H9 (cell line): ENCODE data around the gene CCDC12. TPM values are rescaled to one million over a fixed set of nuclear protein-coding genes. Genes with fewer than 3 reads are reported as not detected.

Experiments
- DNase-seq: peaks from one replicate; pipeline ENCODE4 v3.0.0-alpha.2; 2017
- H2AFZ ChIP-seq: one replicate; pipeline ENCODE4 v1.6.1; 2013; ENCODE audit warnings: mild to moderate bottlenecking, low read length, control low read depth, moderate library complexity
- H2AK5ac ChIP-seq: 2 replicates; pipeline ENCODE4 v1.6.1; 2013; ENCODE audit warnings: low read length, control low read depth, mixed read lengths; ENCODE audit not compliant: insufficient read length
- H2BK120ac ChIP-seq: one replicate; pipeline ENCODE4 v1.6.1; 2013; ENCODE audit warnings: low read depth, mild to moderate bottlenecking, low read length, control low read depth, inconsistent platforms; ENCODE audit not compliant: poor library complexity, severe bottlenecking
- H2BK12ac ChIP-seq: 2 replicates; pipeline ENCODE4 v1.6.1; 2013; ENCODE audit warnings: low read length, control low read depth, mixed read lengths, low read depth; ENCODE audit not compliant: insufficient read length
- H2BK15ac ChIP-seq: 2 replicates; pipeline ENCODE4 v1.6.1; 2013; ENCODE audit warnings: low read depth, low read length, control low read depth
- H2BK20ac ChIP-seq: one replicate; pipeline ENCODE4 v1.6.1; 2013; ENCODE audit warnings: low read depth, mild to moderate bottlenecking, low read length, control low read depth, inconsistent platforms; ENCODE audit not compliant: poor library complexity, severe bottlenecking
- H2BK5ac ChIP-seq: 2 replicates; pipeline ENCODE4 v1.6.1; 2013; ENCODE audit warnings: low read length, control low read depth, mixed read lengths; ENCODE audit not compliant: insufficient read length
- H3K14ac ChIP-seq: 2 replicates; pipeline ENCODE4 v1.6.1; 2013; ENCODE audit warnings: low read length, control low read depth; ENCODE audit not compliant: insufficient read depth
- H3K18ac ChIP-seq: 2 replicates; pipeline ENCODE4 v1.6.1; 2013; ENCODE audit warnings: low read depth, mild to moderate bottlenecking, mixed read lengths, low read length, control low read depth; ENCODE audit not compliant: insufficient read length
- H3K23ac ChIP-seq: 2 replicates; pipeline ENCODE4 v1.6.1; 2013; ENCODE audit warnings: low read length, control low read depth, mixed read lengths, low read depth; ENCODE audit not compliant: insufficient read length
- H3K23me2 ChIP-seq: 2 replicates; pipeline ENCODE4 v1.6.1; 2013; ENCODE audit warnings: low read depth, mild to moderate bottlenecking, mixed read lengths, low read length, control low read depth; ENCODE audit not compliant: insufficient read length, poor library complexity, severe bottlenecking
- H3K27ac ChIP-seq: 2 replicates; pipeline ENCODE4 v1.5.1; 2013; ENCODE audit warnings: low read length, control low read depth, mixed read lengths, low read depth; ENCODE audit not compliant: insufficient read length
- H3K27me3 ChIP-seq: 2 replicates; pipeline ENCODE4 v1.6.1; 2013; ENCODE audit warnings: low read length, control low read depth, inconsistent platforms; ENCODE audit not compliant: insufficient read depth
- H3K4ac ChIP-seq: 2 replicates; pipeline ENCODE4 v1.6.1; 2013; ENCODE audit warnings: low read depth, mild to moderate bottlenecking, control low read depth, inconsistent platforms, low read length, moderate library complexity
- H3K4me1 ChIP-seq: 2 replicates; pipeline ENCODE4 v1.6.1; 2013; ENCODE audit warnings: low read length, control low read depth, inconsistent platforms; ENCODE audit not compliant: insufficient read depth
- H3K4me2 ChIP-seq: 2 replicates; pipeline ENCODE4 v1.6.1; 2013; ENCODE audit warnings: low read length, control low read depth, mixed read lengths; ENCODE audit not compliant: insufficient read length, insufficient read depth
- H3K56ac ChIP-seq: 2 replicates; pipeline ENCODE4 v1.6.1; 2013; ENCODE audit warnings: low read depth, mild to moderate bottlenecking, mixed read lengths, low read length, control low read depth; ENCODE audit not compliant: insufficient read length
- H3K79me1 ChIP-seq: 2 replicates; pipeline ENCODE4 v1.6.1; 2013; ENCODE audit warnings: low read depth, mild to moderate bottlenecking, moderate library complexity, low read length, control low read depth, inconsistent platforms; ENCODE audit not compliant: insufficient read depth, poor library complexity, severe bottlenecking
- H3K79me2 ChIP-seq: 2 replicates; pipeline ENCODE4 v1.6.1; 2013; ENCODE audit warnings: low read length, control low read depth, inconsistent platforms; ENCODE audit not compliant: insufficient read depth
- H3K9ac ChIP-seq: 2 replicates; pipeline ENCODE4 v1.6.1; 2013; ENCODE audit warnings: low read length, control low read depth, mixed read lengths; ENCODE audit not compliant: insufficient read length; ENCODE audit errors: extremely low read depth
- H3K9me3 ChIP-seq: one replicate; pipeline ENCODE4 v1.6.1; 2013; ENCODE audit warnings: low read depth, low read length, inconsistent platforms; ENCODE audit not compliant: control insufficient read depth
- H3T11ph ChIP-seq: one replicate; pipeline ENCODE4 v1.6.1; 2013; ENCODE audit warnings: mild to moderate bottlenecking, low read length, control low read depth, inconsistent platforms
- H4K20me1 ChIP-seq: one replicate; pipeline ENCODE4 v1.6.1; 2013; ENCODE audit not compliant: control insufficient read depth, insufficient read length, insufficient read depth
- H4K5ac ChIP-seq: 2 replicates; pipeline ENCODE4 v1.6.1; 2013; ENCODE audit warnings: low read depth, mild to moderate bottlenecking, mixed read lengths, low read length, control low read depth; ENCODE audit not compliant: insufficient read length
- H4K8ac ChIP-seq: replicated peaks from 2 replicates; pipeline ENCODE4 v1.6.1; 2013; ENCODE audit warnings: low read length, control low read depth, mixed read lengths, low read depth; ENCODE audit not compliant: insufficient read length
- H4K91ac ChIP-seq: 2 replicates; pipeline ENCODE4 v1.6.1; 2013; ENCODE audit warnings: low read depth, mild to moderate bottlenecking, moderate library complexity, mixed read lengths, low read length, control low read depth; ENCODE audit not compliant: insufficient read length
- H3K27ac Mint-ChIP-seq, 3 experiments: 2 replicates in 2 of 3; 3 replicates in 1 of 3; pipeline ENCODE4 v1.8.0; 2020 to 2021; ENCODE audit warnings: mixed read lengths in 3 of 3, mild to moderate bottlenecking in 1 of 3, moderate library complexity in 1 of 3
- H3K27me3 Mint-ChIP-seq: 2 replicates; pipeline ENCODE4 v1.8.0; 2021; ENCODE audit warnings: low read depth, mild to moderate bottlenecking, moderate library complexity, mixed read lengths
- H3K36me3 Mint-ChIP-seq, 3 experiments: 2 replicates in 2 of 3; 3 replicates in 1 of 3; pipeline ENCODE4 v1.8.0; 2020 to 2021; ENCODE audit warnings: low read depth in 3 of 3, mixed read lengths in 3 of 3; ENCODE audit not compliant: insufficient read depth in 1 of 3
- H3K4me1 Mint-ChIP-seq, 2 experiments: 2 replicates each; pipeline ENCODE4 v1.8.0; 2020; ENCODE audit warnings: mixed read lengths in 2 of 2
- H3K4me3 Mint-ChIP-seq, 2 experiments: 2 replicates in 1 of 2; 3 replicates in 1 of 2; pipeline ENCODE4 v1.8.0; 2020 to 2021; ENCODE audit warnings: mild to moderate bottlenecking in 2 of 2, mixed read lengths in 2 of 2, moderate library complexity in 1 of 2
- H3K9me3 Mint-ChIP-seq, 2 experiments: 2 replicates in 1 of 2; 3 replicates in 1 of 2; pipeline ENCODE4 v1.8.0; 2020; ENCODE audit warnings: mild to moderate bottlenecking in 2 of 2, mixed read lengths in 2 of 2, moderate library complexity in 1 of 2
- CTCF ChIP-seq: fragments of 200-600 bp; sonication (generic); conservative IDR thresholded peaks from 3 replicates; pipeline ENCODE4 v1.8.0; 2021; ENCODE audit warnings: antibody characterized with exemption, mild to moderate bottlenecking
- WGBS: extraction: QIAGEN DNeasy Blood & Tissue Kit; methylation state at CpG from one replicate; pipeline ENCODE4 v1.1.7; 2013; ENCODE audit warnings: missing lambda C conversion rate, low lambda C conversion rate, mixed read lengths; ENCODE audit not compliant: insufficient read length; ENCODE audit errors: extremely low coverage; 5-methylcytosine and 5-hydroxymethylcytosine counted together
- total RNA-seq: library from RNA; stranded (reverse); gene quantifications from 2 replicates; pipeline ENCODE4 v1.2.1, GENCODE V29; 2021

The CCDC12 gene
- total RNA-seq, 1 experiment from 2014 or later = 54.0 TPM

GRCh38 chr3:46943237-46944187 is 33.0 kb downstream of the CCDC12 start:
- H3K9ac ChIP-seq = no peak overlapping the region
- H2BK20ac ChIP-seq = no peak overlapping the region
- no peak overlapping the region for H2BK15ac ChIP-seq
- no peak for DNase-seq
- H3K9me3 ChIP-seq = no peaks in the 10 kb centered on the region
- peaks cover 9% of the 10 kb centered on the region for H3K79me1 ChIP-seq
- H3K27me3 Mint-ChIP-seq = no peaks in the 10 kb centered on the region
- no peak overlapping the region for H2AFZ ChIP-seq
- peak overlapping the region; percentile 25 to 68 (median 63); a peak in 2 of 7 replicates for H3K27ac Mint-ChIP-seq
- no peak overlapping the region for H3T11ph ChIP-seq
- no peak overlapping the region for H3K56ac ChIP-seq
- H4K91ac ChIP-seq = no peak overlapping the region
- no peak overlapping the region for H2BK120ac ChIP-seq
- H3K4me1 ChIP-seq = peaks cover 2% of the 10 kb centered on the region; the same call in 1 of the 2 replicates
- peaks cover 18 to 44% (median 39%) of the 10 kb centered on the region in 3 experiments for H3K36me3 Mint-ChIP-seq
- H3K18ac ChIP-seq = no peak overlapping the region
- H4K5ac ChIP-seq = no peak overlapping the region
- no peak overlapping the region for H3K27ac ChIP-seq
- no peak for TF ChIP-seq CTCF
- no peak overlapping the region for H3K4ac ChIP-seq
- H2BK12ac ChIP-seq = no peak overlapping the region
- WGBS = no CpG with 5 or more reads among the region's 12 CpGs
- peaks cover 44 to 54% of the 10 kb centered on the region in 2 experiments for H3K4me1 Mint-ChIP-seq
- no peak overlapping the region for H3K14ac ChIP-seq
- H4K20me1 ChIP-seq = no peaks in the 10 kb centered on the region
- no peaks in the 10 kb centered on the region for H3K27me3 ChIP-seq
- no peaks in the 10 kb centered on the region for H3K23me2 ChIP-seq
- no peak overlapping the region for H4K8ac ChIP-seq
- no peak overlapping the region for H3K4me2 ChIP-seq
- no peak overlapping the region for H2AK5ac ChIP-seq
- peaks cover 19% of the 10 kb centered on the region; the same call in 1 of the 2 replicates for H3K79me2 ChIP-seq
- H2BK5ac ChIP-seq = no peak overlapping the region
- no peak overlapping the region for H3K4me3 Mint-ChIP-seq
- H3K23ac ChIP-seq = no peak overlapping the region
- H3K9me3 Mint-ChIP-seq = no peaks in the 10 kb centered on the region
